GM23338 (cell line): ENCODE measurements around the gene PIGU. TPM values are rescaled to one million over a fixed set of nuclear protein-coding genes. Genes with fewer than 3 reads are reported as not detected.

Source experiments
- ATAC-seq: fragments of 200-7000 bp; cut with Tn5 transposase; 3 replicates; pipeline ENCODE4 v1.9.1; 2020
- DNase-seq: peaks from one replicate; pipeline ENCODE4 v3.0.0-alpha.2; 2015; ENCODE audit warnings: low spot score
- H2AFZ ChIP-seq: fragments of 200-600 bp; sonication (generic); 2 replicates; pipeline ENCODE4 v1.8.0; 2016; ENCODE audit warnings: antibody characterized with exemption, mild to moderate bottlenecking, moderate library complexity
- H3F3A ChIP-seq: fragments of 200-600 bp; sonication (generic); replicated peaks from 2 replicates; pipeline ENCODE4 v1.8.0; 2017; ENCODE audit warnings: antibody characterized with exemption, mixed run types, low read depth
- H3K27ac ChIP-seq: fragments of 200-600 bp; sonication (generic); 2 replicates; pipeline ENCODE4 v1.6.1; 2016; ENCODE audit warnings: low read depth
- H3K27me3 ChIP-seq: fragments of 200-600 bp; sonication (generic); 2 replicates; pipeline ENCODE4 v1.8.0; 2016; ENCODE audit warnings: mild to moderate bottlenecking, mixed run types, moderate library complexity; ENCODE audit not compliant: insufficient read depth
- H3K36me3 ChIP-seq: fragments of 200-600 bp; sonication (generic); 2 replicates; pipeline ENCODE4 v1.8.0; 2016; ENCODE audit warnings: mild to moderate bottlenecking; ENCODE audit not compliant: insufficient read depth
- H3K4me1 ChIP-seq: fragments of 200-600 bp; sonication (generic); 2 replicates; pipeline ENCODE4 v1.8.0; 2016; ENCODE audit warnings: mild to moderate bottlenecking, moderate library complexity; ENCODE audit not compliant: insufficient read depth
- H3K4me2 ChIP-seq: fragments of 200-600 bp; sonication (generic); 2 replicates; pipeline ENCODE4 v1.7.1; 2017; ENCODE audit warnings: mixed run types
- H3K4me3 ChIP-seq: fragments of 200-600 bp; sonication (generic); 2 replicates; pipeline ENCODE4 v1.6.1; 2016; ENCODE audit warnings: mixed run types
- H3K79me2 ChIP-seq: fragments of 200-600 bp; sonication (generic); replicated peaks from 2 replicates; pipeline ENCODE4 v1.8.0; 2017; ENCODE audit warnings: mild to moderate bottlenecking; ENCODE audit not compliant: insufficient read depth
- H3K9me2 ChIP-seq: fragments of 200-600 bp; sonication (generic); 2 replicates; pipeline ENCODE4 v1.8.0; 2017; ENCODE audit not compliant: insufficient read depth
- H4K20me1 ChIP-seq: fragments of 200-600 bp; sonication (generic); replicated peaks from 2 replicates; pipeline ENCODE4 v1.8.0; 2017; ENCODE audit warnings: mild to moderate bottlenecking; ENCODE audit not compliant: insufficient read depth
- H3K27ac Mint-ChIP-seq: 2 replicates; pipeline ENCODE4 v1.8.0; 2020; ENCODE audit warnings: inconsistent platforms, mild to moderate bottlenecking, moderate library complexity, mixed read lengths
- H3K27me3 Mint-ChIP-seq: 3 replicates; pipeline ENCODE4 v1.8.0; 2022; ENCODE audit warnings: low read depth, mild to moderate bottlenecking, moderate library complexity, mixed read lengths, inconsistent platforms; ENCODE audit not compliant: insufficient read depth, poor library complexity
- H3K36me3 Mint-ChIP-seq: 3 replicates; pipeline ENCODE4 v1.8.0; 2021; ENCODE audit warnings: low read depth, mild to moderate bottlenecking, inconsistent platforms, moderate library complexity, mixed read lengths
- H3K4me1 Mint-ChIP-seq: 3 replicates; pipeline ENCODE4 v1.8.0; 2020; ENCODE audit warnings: mild to moderate bottlenecking, inconsistent platforms, mixed read lengths
- H3K4me3 Mint-ChIP-seq: 3 replicates; pipeline ENCODE4 v1.8.0; 2021; ENCODE audit warnings: moderate library complexity, mild to moderate bottlenecking, inconsistent platforms, mixed read lengths
- H3K9me3 Mint-ChIP-seq: 3 replicates; pipeline ENCODE4 v1.8.0; 2020; ENCODE audit warnings: moderate library complexity, mild to moderate bottlenecking, inconsistent platforms, mixed read lengths
- CREB1 ChIP-seq: fragments of 250-450 bp; sonication (Bioruptor Pico); IDR thresholded peaks from 2 replicates; pipeline ENCODE4 v1.5.0; 2020; ENCODE audit warnings: low read depth, mild to moderate bottlenecking, moderate library complexity
- EZH2phosphoT487 ChIP-seq: fragments of 200-600 bp; sonication (generic); IDR thresholded peaks from one replicate; pipeline ENCODE4 v1.8.1; 2018; ENCODE audit warnings: antibody characterized with exemption; ENCODE audit not compliant: unreplicated experiment
- POLR2AphosphoS5 ChIP-seq: IDR thresholded peaks from 2 replicates; pipeline ENCODE4 v1.6.1; 2016; ENCODE audit warnings: antibody characterized with exemption, low read depth
- ZNF331 ChIP-seq: fragments of 250-450 bp; sonication (Bioruptor Pico); IDR thresholded peaks from 2 replicates; pipeline ENCODE4 v1.5.0; 2020; ENCODE audit warnings: low read depth, mild to moderate bottlenecking, moderate library complexity
- polyA plus RNA-seq: library from polyadenylated mRNA; unstranded; fragments of >200 nt; fragmentation: Nextera tagmentation; extraction: Ambion mirVana; gene quantifications from 2 replicates; pipeline ENCODE4 v1.2.1, GENCODE V29; 2016
- total RNA-seq: library from RNA; depleted of rRNA; stranded (reverse); fragments of >200 nt; shearing (Covaris generic); gene quantifications from 2 replicates; pipeline ENCODE4 v1.2.3, GENCODE V29; 2014
- TF ChIP-seq, protein P1 (sequence below), 2 experiments: fragments of 200-600 bp in 1 of 2; sonication (generic) in 1 of 2; conservative IDR thresholded peaks; 2 replicates each; pipeline versions ENCODE4 v1.5.1 to v1.6.1; 2016 to 2017; ENCODE audit warnings: antibody characterized with exemption in 2 of 2, low read depth in 2 of 2, mild to moderate bottlenecking in 2 of 2, moderate library complexity in 1 of 2
- TF ChIP-seq, protein P2 (sequence below): IDR thresholded peaks from 2 replicates; pipeline ENCODE4 v1.6.1; 2016; ENCODE audit warnings: antibody characterized with exemption
- TF ChIP-seq, protein P3 (sequence below): fragments of 250-450 bp; sonication (Bioruptor Pico); IDR thresholded peaks from 2 replicates; pipeline ENCODE4 v1.5.0; 2020; ENCODE audit warnings: mild to moderate bottlenecking, moderate library complexity
- TF ChIP-seq, protein P4 (sequence below): IDR thresholded peaks from one replicate; pipeline ENCODE4 v1.6.1; 2018; ENCODE audit warnings: antibody characterized with exemption; ENCODE audit not compliant: unreplicated experiment

PIGU gene
- total and polyA plus RNA-seq, 2 experiments from 2014 or later = 24.3 to 28.9 TPM

DNA sequence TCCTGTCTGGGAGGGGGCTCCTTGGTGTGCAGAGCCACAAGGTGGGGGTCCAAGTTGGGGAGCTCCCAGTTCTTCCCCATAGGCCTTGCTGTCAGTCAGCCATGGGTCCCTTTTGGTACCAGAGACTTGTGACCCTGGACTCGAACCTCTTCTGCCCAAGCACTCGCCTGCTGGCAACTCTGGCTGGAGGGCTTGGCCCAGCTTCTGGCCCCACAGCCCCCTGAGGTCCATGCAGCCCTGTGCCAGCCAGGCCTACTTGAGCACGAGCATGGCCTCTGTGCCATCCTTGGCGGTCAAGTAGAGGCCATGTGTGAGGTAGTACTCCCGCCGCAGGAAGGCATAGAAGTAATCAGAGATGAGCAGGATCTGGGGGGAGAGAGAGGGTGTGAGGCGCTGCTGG, 116.3 kb downstream of the PIGU start (continued):
- TF ChIP-seq, protein P1, sequence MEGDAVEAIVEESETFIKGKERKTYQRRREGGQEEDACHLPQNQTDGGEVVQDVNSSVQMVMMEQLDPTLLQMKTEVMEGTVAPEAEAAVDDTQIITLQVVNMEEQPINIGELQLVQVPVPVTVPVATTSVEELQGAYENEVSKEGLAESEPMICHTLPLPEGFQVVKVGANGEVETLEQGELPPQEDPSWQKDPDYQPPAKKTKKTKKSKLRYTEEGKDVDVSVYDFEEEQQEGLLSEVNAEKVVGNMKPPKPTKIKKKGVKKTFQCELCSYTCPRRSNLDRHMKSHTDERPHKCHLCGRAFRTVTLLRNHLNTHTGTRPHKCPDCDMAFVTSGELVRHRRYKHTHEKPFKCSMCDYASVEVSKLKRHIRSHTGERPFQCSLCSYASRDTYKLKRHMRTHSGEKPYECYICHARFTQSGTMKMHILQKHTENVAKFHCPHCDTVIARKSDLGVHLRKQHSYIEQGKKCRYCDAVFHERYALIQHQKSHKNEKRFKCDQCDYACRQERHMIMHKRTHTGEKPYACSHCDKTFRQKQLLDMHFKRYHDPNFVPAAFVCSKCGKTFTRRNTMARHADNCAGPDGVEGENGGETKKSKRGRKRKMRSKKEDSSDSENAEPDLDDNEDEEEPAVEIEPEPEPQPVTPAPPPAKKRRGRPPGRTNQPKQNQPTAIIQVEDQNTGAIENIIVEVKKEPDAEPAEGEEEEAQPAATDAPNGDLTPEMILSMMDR (conservative IDR thresholded peaks at IDR 0.05; ENCODE audit: low read depth in 2 of 2) = no peak
- no peak for TF ChIP-seq ZNF331 (CRISPR knock-in tag)
- TF ChIP-seq, protein P2, sequence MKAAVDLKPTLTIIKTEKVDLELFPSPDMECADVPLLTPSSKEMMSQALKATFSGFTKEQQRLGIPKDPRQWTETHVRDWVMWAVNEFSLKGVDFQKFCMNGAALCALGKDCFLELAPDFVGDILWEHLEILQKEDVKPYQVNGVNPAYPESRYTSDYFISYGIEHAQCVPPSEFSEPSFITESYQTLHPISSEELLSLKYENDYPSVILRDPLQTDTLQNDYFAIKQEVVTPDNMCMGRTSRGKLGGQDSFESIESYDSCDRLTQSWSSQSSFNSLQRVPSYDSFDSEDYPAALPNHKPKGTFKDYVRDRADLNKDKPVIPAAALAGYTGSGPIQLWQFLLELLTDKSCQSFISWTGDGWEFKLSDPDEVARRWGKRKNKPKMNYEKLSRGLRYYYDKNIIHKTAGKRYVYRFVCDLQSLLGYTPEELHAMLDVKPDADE = no peak

DNA sequence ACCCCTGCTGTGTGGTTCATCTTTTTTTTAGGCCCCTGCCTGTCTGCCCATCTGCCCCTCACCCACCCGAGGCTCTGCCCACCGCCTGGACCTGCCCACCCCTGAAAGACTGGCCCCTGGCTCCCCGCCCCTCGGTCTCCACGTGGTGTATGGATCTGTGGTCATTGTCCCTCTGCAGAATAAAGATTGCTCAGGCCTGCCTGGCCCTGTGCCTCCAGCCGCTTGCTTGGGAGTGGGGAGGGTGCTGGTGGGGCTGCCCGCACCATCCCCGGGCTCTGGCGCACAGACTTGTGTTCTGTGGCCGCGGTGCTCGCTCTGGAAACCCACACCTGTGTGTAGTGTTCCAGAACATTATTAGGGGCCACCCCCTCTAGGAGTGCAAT, 116.8 kb downstream of the PIGU start:
- H3K79me2 ChIP-seq = no peaks in the 10 kb centered on the region
- no peaks in the 10 kb centered on the region for H3K36me3 ChIP-seq
- H3K4me2 ChIP-seq = no peak overlapping the region
- DNase-seq (no peak), ATAC-seq (no peak)
- no peaks in the 10 kb centered on the region for H3K9me2 ChIP-seq
- no peak overlapping the region for H3K4me3 Mint-ChIP-seq
- H3K4me1 Mint-ChIP-seq = peaks cover 3% of the 10 kb centered on the region; the same call in 2 of the 3 replicates
- no peaks in the 10 kb centered on the region for H3K9me3 Mint-ChIP-seq
- no peaks in the 10 kb centered on the region; the same call in 1 of the 2 replicates for H4K20me1 ChIP-seq
- no peaks in the 10 kb centered on the region for H3K4me1 ChIP-seq
- H3F3A ChIP-seq = no peaks in the 10 kb centered on the region
- H3K27me3 ChIP-seq = peaks cover 6% of the 10 kb centered on the region; the same call in 1 of the 2 replicates
- H3K4me3 ChIP-seq = no peak overlapping the region
- H3K36me3 Mint-ChIP-seq = no peaks in the 10 kb centered on the region; the same call in 1 of the 3 replicates
- no peak overlapping the region for H3K27ac Mint-ChIP-seq
- no peak overlapping the region for H2AFZ ChIP-seq
- H3K27me3 Mint-ChIP-seq = peaks cover 3% of the 10 kb centered on the region
- H3K27ac ChIP-seq = no peak overlapping the region
- TF ChIP-seq CREB1 (CRISPR knock-in tag) = no peak
- TF ChIP-seq, protein P1 (conservative IDR thresholded peaks at IDR 0.05; ENCODE audit: low read depth in 2 of 2) = no peak
- TF ChIP-seq ZNF331 (CRISPR knock-in tag) = no peak
- TF ChIP-seq, protein P3, sequence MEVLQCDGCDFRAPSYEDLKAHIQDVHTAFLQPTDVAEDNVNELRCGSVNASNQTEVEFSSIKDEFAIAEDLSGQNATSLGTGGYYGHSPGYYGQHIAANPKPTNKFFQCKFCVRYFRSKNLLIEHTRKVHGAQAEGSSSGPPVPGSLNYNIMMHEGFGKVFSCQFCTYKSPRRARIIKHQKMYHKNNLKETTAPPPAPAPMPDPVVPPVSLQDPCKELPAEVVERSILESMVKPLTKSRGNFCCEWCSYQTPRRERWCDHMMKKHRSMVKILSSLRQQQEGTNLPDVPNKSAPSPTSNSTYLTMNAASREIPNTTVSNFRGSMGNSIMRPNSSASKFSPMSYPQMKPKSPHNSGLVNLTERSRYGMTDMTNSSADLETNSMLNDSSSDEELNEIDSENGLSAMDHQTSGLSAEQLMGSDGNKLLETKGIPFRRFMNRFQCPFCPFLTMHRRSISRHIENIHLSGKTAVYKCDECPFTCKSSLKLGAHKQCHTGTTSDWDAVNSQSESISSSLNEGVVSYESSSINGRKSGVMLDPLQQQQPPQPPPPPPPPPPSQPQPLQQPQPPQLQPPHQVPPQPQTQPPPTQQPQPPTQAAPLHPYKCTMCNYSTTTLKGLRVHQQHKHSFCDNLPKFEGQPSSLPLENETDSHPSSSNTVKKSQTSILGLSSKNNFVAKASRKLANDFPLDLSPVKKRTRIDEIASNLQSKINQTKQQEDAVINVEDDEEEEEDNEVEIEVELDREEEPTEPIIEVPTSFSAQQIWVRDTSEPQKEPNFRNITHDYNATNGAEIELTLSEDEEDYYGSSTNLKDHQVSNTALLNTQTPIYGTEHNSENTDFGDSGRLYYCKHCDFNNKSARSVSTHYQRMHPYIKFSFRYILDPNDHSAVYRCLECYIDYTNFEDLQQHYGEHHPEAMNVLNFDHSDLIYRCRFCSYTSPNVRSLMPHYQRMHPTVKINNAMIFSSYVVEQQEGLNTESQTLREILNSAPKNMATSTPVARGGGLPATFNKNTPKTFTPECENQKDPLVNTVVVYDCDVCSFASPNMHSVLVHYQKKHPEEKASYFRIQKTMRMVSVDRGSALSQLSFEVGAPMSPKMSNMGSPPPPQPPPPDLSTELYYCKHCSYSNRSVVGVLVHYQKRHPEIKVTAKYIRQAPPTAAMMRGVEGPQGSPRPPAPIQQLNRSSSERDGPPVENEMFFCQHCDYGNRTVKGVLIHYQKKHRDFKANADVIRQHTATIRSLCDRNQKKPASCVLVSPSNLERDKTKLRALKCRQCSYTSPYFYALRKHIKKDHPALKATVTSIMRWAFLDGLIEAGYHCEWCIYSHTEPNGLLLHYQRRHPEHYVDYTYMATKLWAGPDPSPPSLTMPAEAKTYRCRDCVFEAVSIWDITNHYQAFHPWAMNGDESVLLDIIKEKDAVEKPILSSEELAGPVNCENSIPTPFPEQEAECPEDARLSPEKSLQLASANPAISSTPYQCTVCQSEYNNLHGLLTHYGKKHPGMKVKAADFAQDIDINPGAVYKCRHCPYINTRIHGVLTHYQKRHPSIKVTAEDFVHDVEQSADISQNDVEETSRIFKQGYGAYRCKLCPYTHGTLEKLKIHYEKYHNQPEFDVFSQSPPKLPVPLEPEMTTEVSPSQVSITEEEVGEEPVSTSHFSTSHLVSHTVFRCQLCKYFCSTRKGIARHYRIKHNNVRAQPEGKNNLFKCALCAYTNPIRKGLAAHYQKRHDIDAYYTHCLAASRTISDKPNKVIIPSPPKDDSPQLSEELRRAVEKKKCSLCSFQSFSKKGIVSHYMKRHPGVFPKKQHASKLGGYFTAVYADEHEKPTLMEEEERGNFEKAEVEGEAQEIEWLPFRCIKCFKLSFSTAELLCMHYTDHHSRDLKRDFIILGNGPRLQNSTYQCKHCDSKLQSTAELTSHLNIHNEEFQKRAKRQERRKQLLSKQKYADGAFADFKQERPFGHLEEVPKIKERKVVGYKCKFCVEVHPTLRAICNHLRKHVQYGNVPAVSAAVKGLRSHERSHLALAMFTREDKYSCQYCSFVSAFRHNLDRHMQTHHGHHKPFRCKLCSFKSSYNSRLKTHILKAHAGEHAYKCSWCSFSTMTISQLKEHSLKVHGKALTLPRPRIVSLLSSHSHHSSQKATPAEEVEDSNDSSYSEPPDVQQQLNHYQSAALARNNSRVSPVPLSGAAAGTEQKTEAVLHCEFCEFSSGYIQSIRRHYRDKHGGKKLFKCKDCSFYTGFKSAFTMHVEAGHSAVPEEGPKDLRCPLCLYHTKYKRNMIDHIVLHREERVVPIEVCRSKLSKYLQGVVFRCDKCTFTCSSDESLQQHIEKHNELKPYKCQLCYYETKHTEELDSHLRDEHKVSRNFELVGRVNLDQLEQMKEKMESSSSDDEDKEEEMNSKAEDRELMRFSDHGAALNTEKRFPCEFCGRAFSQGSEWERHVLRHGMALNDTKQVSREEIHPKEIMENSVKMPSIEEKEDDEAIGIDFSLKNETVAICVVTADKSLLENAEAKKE (CRISPR knock-in tag) = no peak
- no peak for TF ChIP-seq POLR2AphosphoS5
- TF ChIP-seq, protein P4, sequence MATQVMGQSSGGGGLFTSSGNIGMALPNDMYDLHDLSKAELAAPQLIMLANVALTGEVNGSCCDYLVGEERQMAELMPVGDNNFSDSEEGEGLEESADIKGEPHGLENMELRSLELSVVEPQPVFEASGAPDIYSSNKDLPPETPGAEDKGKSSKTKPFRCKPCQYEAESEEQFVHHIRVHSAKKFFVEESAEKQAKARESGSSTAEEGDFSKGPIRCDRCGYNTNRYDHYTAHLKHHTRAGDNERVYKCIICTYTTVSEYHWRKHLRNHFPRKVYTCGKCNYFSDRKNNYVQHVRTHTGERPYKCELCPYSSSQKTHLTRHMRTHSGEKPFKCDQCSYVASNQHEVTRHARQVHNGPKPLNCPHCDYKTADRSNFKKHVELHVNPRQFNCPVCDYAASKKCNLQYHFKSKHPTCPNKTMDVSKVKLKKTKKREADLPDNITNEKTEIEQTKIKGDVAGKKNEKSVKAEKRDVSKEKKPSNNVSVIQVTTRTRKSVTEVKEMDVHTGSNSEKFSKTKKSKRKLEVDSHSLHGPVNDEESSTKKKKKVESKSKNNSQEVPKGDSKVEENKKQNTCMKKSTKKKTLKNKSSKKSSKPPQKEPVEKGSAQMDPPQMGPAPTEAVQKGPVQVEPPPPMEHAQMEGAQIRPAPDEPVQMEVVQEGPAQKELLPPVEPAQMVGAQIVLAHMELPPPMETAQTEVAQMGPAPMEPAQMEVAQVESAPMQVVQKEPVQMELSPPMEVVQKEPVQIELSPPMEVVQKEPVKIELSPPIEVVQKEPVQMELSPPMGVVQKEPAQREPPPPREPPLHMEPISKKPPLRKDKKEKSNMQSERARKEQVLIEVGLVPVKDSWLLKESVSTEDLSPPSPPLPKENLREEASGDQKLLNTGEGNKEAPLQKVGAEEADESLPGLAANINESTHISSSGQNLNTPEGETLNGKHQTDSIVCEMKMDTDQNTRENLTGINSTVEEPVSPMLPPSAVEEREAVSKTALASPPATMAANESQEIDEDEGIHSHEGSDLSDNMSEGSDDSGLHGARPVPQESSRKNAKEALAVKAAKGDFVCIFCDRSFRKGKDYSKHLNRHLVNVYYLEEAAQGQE = no peak
- no peak for TF ChIP-seq EZH2phosphoT487
